Embryonic facial prominence (tissue), 1 donor: ENCODE data around the gene TBC1D2B.
"Not testable (repeated sequence)": the region's sequence is repeated elsewhere in the genome, so short reads cannot be mapped to it uniquely, and the experiment has no call there.

Experiments
- DNase-seq: peaks from one replicate; pipeline ENCODE4 v3.0.0-alpha.2; 2016; ENCODE audit errors: extremely low spot score

TBC1D2B gene

DNA sequence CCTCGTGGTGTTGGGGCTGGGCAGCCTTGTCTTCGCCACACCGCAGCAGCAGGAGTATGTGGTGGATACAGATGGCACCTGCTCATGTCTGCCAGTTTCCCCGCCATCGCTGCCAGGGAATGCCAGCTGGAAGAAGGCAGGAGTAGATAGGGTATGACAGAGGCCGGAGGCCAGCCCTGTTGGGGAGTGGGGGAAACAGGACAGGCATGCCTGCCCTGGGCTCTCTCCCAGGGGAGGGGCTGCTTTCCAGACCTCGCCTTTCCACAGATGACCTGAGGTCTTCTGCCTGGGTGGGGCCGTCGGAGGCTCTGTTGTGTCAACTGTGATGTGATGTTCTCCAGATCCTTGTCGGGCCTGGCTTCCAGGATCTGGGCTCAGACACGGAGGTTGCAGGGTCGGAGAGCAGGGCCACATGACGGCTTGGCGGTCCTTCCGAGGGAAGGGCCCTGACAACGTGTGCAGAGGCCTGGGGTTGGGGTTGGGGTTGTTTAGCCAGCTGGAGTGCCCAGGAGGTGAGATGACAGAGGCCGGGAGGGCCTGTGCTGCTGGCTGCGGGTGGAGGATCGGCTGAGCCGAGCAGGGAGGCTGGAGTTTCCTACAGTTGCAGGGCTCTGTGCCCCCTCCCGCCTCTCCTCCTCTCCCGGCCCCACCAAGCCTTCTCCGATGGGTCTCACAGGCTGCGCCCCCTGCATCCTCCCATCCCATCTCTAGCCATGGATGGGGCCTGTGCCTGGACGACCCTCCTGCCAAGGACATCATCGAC is 102.0 kb downstream of the TBC1D2B start:
- DNase-seq: no peak

DNA sequence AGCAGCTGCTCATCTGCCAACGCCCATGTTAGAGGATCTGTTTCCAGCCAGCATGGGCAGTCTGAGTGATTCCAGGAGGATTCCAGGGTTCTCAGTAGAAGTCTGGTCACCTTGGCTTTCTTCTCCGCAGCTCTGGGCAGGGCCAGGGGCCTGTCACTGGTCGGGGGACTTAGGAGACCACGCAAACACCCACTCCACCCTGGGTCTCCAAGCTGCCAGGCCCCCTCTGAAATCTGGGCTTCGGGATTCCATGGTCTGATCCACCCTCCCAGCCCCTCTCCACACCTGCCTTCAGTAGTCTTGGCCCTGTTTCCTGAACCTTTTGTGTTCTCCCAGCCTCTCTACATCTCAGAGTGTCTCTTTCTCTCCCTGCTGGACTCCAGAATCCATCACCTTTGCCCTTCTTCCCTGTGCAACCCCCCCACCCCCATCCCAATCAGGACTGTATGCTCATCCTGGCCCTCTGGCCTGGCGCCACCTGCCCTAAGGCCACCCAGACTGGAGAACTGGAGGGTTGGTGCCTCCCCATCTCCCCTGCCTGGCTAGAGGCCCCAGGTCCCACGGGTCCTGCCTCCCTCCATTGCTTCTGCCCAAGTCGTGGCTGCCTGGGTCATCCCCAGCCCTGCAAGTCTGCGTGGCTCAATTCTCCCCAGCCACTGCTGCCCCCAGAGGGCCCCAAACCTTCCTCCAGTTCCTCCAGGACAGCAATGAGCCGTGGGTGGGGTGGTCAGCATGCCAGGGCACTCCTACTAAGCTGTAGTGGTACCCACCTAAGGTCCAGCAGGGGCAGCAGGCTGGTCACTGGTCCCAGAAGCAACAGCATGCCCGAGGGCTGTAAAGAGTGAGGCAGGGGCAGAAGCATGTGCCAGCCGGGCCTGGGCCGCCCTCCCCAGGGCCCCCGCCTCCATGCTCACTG is 102.8 kb downstream of the TBC1D2B start:
- no peak for DNase-seq

DNA sequence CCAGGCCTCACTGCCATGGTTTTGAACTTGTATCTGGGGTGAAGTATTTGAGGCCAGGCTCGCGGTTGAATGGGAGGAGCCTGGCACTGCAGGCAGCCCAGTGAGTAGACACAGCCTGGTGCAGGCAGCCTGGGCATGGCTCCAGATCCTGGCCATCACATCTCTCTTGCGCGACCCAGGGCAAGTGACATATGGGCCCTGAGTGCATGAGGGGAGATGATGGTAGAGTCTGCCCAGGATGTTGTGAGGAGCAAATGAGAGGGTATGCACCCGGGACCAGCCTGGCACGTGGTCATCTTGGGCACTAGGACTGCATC is 103.5 kb downstream of the TBC1D2B start:
- no peak for DNase-seq

DNA sequence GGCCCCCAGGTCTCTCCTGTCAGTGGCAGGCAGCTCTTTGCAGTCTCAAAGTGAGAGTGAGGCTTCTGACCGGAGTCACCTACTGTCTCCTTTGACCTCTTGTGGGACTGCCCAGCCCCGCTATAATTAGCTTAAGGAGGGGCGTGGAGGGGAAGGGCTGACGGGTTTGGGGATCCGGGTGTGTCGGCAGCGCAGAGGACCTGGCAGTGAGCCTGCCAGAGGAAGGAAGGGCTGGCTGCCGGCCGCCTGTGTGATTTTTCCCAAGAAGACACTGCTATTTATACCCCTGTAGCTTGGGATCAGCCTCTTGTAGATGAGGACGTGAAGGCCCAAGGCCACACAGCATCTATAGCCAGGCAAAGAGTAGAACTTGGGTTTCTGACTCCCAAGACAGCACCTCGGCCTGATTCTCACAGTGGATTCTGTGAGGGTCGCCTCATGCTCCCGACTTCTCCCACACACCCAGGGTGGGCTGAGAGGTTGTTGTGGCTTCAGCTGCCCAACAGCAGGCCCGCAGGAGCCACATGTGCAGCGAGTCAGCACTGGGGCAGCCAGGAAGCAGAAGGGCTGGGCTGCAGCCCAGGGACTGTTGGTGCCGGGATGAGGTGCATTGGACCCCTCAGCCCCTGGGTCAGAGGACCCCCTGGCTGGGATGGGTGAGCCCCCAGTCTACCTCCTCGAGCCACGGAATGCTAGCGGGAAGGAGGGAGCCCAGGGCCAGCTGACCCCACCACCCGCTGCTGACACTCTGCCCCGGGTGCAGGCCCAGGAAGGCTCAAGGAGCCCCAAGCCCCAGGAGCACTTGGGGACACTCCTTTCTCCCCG is 104.0 kb downstream of the TBC1D2B start:
- not testable (repeated sequence) for DNase-seq

DNA sequence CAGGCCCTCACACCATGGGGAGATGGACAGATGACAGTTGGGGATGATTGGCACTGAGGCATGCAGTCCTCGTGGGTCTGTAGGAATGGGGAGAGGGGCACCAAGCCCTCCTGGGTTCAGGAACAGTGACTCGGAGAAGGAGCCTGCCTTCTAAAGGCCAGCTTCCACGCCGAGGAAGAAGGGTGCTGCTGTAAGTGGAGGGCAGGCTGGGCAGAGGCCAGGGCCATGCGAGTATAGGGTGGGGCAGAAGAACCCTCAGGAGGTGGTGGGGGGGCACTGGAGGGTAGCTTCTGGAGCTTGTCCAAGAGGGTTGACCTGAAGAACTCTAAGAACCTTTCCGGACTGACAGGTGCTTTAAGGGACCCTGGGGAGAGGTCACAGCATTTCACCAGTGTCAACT is 104.8 kb downstream of the TBC1D2B start:
- DNase-seq: not testable (repeated sequence)

DNA sequence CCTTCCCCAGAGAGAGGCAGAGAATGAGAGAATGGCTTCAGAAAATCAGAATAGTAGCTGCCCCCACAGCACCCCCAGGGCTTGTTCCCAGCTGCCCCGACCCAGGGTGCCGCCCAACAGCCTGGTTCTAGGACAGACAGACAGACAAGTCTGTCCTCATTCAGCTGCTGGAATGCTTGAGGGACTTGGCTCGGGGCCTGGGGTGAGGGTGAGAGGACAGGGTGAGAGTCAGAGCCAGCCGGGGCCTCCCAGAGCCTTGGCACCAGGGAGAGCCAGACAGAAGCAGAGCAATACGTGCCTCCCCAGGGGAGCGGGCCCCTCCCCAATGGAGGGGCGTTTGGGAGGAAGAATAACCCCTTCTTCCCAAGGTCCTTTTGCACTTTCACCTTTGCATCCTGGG is 105.6 kb downstream of the TBC1D2B start:
- not testable (repeated sequence) for DNase-seq

DNA sequence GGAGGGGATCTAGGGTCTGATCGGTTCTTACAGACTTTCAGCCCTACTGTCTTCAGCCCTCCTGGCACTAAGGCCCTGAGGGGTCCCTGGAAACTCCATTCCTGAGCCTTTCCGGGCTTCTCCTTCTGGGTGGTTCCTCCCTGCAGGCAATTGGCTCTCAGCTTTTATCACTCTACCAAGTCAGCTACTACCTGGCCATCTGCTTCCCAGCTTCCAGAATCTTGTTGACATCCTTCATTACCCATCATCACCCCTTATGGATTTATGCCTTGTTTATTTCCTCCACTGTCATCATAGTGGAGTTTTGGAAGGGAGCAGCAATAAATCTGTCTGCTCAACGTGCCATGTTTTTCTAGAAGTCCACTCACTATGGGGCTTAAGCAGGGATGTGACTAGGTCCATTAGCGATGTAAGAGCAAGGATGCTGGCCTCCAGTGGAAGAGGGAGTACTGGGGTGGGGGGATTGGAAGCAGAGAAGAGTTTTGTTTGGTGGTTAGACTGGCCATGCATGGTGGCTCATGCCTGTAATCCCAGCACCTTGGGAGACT is 106.6 kb downstream of the TBC1D2B start:
- DNase-seq: not testable (repeated sequence)

DNA sequence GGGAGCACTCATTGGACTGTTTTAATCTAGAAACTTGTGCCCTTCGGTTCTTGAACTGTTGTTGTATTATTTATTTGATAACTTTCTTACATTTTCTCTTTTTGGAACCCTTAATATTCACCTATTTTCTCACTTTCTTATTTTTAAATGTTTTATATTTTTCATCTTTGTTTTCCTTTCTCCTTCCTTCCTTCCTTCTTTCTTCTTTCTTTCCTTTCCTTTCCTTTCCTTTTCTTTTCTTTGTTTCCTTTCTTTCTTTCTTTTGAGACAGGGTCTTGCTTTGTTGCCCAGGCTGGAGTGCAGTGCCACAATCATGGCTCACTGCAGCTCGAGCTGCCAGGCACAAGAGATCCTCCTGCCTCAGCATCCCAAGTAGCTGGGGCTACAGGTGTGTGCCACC is 108.5 kb downstream of the TBC1D2B start:
- DNase-seq: no peak

DNA sequence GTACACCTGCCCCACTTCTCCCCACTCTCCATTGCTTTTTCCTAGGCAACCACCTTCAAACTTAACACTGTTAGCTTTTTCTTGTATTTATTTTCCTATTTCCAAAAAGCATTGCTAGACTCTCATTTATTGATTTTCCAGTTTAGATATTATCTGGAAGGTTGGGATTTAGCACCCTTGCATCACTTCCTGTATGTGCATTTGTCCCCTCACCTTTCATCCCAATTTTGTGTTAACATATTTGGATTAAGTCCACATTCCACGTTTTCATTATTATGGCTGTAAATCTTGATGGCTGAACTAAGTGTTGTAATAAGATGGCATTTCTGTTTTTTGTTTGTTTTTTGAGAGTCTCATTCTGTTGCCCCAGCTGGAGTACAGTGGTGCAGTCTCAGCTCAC is 109.7 kb downstream of the TBC1D2B start:
- DNase-seq: no peak

DNA sequence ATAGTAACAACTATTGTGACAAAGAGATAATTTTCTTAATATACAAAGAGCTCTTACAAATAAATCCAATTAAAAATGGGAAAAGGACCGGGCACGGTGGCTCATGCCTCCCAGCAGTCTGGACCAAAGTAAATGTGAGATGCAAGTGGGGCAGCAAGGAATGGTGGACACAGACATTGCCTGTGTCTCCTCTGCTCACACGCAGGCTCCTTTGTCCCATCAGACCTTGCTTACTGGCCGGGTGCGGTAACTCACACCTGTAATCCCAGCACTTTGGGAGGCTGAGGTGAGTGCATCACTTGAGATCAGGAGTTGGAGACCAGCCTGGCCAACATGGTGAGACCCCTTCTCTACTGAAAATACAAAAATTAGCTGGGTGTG is 110.3 kb downstream of the TBC1D2B start:
- DNase-seq: not testable (repeated sequence)

DNA sequence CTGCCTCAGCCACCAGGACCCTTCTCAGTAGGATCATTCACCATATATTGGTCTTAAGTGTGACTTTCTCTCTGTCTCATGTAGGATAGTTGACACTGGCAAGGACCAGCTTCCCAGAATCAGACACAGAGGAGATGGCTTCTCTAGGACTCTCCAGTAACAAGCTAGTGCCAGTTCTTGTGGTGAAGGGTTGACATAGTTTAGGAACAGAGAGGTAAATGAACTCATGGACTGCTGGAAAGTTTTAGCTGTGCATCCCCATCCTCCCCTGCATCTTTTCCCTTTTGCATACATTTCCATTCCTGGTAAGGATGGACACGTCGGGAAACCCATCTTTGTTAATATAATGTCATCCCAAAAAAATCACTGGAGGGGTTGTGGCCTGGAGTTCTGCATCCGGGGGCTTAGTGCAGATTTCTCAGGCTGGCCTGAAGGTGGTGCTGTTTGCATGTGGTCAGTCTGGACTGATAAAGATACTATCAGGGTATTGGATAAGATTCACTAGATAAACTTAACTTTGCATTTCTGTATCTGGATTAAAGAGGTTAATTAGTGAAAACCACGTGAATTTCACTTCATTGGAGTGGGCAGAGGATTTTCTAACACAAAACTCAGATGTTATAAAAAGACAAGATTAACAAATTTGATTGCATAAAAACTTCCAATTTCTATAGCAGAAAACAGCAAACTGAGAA is 110.8 kb downstream of the TBC1D2B start:
- no peak for DNase-seq

DNA sequence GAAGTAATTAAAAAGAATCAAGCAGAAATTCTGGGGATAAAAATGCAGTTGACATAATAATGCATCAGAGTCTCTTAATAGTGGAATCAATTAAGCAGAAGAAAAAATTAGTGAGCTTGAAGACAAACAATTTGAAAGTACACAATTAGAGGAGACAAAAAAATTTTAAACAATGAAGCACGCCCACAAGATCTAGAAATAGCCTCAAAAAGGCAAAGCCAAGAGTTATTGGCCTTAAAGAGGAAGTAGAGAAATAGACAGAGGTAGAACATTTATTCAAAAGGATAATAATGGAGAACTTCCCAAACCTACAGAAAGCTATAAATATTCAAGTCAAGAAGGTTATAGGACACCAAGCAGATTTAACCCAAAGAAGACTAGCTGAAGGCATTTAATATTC is 113.3 kb downstream of the TBC1D2B start:
- DNase-seq: no peak

DNA sequence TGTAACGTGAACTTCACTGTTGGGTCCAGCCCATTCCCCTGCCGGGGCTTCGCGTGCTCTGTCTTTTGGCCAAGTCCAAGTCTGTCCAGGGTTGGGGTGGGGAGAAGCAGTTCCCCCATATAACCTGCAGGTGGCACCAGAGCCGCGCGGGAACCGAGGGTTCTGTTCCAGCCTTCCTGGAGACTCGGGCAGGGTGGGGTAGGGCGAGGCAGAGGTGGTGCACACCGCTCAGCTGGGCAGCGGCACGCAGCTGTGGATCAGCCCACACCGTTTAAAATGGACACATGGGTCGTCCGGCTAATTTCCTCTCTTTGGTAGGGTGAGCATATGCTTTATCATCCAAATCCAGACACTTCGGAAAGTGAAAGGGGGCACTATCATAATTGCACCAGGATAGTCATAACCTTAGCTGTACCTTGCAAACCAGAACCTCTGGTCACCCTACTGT is 118.1 kb downstream of the TBC1D2B start:
- DNase-seq: peak; percentile 12

DNA sequence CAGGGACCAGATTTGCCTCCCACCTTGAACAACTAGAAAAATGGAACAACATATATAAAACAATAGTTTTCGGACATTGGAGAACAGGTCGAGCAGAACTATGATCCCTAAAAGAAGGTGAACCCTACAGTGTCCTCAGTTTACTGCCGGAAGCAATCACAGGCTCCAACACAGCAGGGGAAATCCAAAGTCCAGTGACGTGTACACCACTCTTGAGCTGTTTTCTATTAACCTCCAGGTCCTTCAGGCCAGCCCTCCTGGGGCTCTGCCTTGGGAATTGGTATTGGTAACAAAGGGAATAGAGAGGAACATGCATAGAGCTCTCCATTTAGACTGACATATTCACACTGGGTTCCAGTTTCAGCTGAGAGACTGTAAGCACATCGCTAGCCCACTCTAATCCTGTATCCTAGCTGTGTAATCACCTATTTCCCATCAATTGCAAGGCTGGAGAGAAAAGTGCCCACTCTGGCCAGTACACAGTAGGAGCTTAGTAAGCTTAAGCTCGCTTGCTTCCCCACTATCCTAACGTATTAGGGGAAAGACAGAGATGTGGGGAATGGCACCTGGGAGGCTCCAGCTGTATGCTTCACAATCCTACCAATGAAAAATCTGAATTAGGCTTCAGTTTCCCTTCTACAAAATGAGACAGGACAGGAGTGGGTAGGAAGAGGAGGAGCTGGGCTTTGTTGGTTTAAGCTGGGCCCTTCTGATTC is 118.6 kb downstream of the TBC1D2B start:
- not testable (repeated sequence) for DNase-seq

DNA sequence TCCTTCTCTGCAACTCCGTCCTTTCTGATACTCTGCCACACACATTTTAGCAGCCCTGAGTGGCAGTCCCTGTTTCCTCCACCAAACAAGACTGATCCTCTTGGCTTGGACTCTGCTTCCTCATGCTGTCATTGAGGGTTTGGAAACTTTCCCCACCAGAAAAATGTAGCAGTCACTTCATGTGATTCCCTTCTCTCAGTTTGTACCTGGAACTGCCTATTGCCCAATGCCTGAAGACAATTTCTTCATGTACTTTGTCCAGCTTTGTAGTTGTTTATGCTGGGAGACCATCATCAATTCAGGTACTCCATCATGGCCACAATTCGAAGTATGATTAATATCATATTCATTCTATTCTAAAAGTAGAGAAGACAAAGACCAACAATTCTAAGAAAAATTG is 119.5 kb downstream of the TBC1D2B start:
- not testable (repeated sequence) for DNase-seq

DNA sequence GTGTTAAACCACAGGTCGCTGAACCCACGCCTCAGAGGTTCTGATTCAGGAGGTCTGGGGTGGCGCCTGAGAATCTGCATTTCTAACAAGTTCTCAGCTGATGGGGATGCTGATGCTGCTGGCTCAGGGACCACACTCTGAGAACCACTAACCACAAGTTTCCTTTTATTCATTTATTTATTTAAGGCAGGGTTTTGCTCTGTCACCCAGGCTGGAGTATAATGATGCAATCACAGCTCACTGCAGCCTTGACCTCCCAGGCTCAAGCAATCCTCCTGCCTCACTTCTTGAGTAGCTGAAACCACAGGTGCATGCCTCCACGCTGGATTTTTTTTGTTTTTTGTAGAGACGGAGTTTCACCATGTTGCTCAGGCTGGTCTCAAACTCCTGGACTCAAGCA is 123.6 kb downstream of the TBC1D2B start:
- not testable (repeated sequence) for DNase-seq

DNA sequence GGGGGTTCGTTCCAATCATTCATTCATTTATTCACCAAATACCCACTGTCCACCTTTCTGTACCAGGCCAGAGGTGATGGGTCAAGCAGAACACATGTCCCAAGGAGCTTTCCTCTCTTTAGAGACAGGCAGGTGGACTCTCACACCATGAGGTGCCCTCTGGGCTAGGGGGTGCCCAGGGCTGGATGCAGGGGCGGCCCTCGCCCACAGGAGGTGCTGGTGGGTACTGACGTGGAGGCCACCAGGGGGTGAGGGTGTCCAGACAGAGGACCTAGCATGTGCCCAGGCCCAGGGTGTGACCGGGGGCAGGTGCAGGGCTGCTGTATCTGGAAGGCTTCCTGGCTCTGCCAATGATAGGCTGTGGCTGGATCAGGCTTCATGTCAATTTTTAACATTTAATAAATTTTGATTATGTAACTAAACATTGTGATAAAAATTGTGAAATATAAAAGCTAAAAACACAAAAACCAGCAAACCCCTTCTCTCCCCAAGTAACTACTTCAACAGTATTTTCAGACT is 124.5 kb downstream of the TBC1D2B start:
- not testable (repeated sequence) for DNase-seq

DNA sequence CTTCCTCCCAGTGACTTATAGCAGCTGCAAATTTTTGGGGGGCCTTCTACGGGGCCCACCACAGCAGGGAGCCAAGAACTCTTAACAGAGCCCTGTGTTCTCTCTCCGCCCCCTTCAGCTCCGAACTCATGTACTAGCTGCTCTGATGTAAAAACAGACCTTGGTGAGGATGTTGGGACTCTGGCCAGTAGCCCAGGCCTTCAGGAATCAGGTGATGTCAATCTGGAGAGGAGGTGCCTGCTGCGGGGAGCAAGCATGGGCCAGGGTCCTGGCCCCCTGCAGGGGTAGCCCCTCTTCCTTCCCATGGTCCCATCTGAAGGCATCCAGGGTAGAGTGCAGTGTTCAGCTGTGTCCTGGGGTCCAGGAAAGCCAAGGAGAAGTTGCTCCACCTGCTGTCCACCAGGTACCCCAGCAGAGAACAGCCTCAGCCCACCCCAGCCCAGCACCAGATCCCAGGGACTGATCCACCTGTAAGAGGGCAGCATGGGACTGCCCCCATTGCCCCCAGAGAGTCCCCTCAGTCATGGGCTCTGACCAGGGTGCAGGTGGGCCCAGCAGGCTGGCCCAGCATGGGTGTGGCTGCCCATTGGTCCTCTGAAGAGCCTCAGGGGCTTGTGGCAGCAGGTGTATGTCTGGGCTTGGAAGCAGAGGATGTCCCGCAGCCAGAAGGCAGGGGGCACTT is 126.3 kb downstream of the TBC1D2B start:
- DNase-seq: not testable (repeated sequence)

DNA sequence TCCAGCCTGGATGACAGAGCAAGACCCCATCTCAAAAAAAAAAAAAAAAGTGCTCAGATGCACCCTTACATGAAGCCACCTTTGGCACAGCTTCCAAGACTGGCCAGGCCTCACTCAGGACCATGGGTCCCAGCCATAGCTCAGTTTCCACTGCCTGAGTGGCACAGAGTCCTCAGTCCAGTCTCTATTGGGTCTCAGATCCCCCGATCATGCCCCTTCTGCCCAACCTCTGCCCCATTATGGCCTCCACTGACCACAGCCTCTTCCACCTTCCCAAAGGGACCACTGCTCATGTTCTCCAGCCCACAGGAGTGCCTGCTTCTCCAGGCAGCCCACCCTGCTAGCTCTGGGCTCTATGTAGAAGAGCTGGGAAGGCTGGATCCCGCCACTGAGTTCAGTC is 127.0 kb downstream of the TBC1D2B start:
- not testable (repeated sequence) for DNase-seq

DNA sequence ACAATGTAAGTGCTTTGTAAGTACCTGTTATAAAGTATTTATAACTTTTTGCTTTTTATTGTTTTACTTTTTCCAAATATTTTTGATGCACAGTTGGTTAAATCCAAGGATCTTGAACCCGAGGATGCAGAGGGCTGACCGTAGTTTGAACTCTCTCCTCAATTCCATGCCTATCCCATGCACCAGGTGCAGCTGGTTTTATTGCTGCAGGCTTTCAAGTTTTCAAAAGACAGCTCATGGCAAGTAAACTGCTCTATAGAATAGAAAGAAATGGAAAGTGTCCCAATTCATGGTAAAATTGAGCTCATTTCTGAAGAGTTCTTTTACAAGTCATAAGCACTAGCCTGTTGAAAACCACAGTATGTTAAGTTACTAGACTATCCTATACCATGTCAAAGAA is 131.9 kb downstream of the TBC1D2B start:
- DNase-seq: no peak
